Glutamatergic neuron (in vitro differentiated cells): ENCODE results near the gene C3orf70. TPM values are rescaled to one million over a fixed set of nuclear protein-coding genes. Genes with fewer than 3 reads are reported as not detected.

ENCODE experiments used
- DNase-seq: peaks from one replicate; pipeline ENCODE4 v3.0.0; 2022
- H3K27ac Mint-ChIP-seq: one replicate; pipeline ENCODE4 v1.8.0; 2020; ENCODE audit warnings: mild to moderate bottlenecking, mixed read lengths, inconsistent platforms; ENCODE audit not compliant: unreplicated experiment
- H3K27me3 Mint-ChIP-seq: one replicate; pipeline ENCODE4 v1.8.0; 2020; ENCODE audit warnings: mild to moderate bottlenecking, moderate library complexity, mixed read lengths, inconsistent platforms; ENCODE audit not compliant: unreplicated experiment
- H3K36me3 Mint-ChIP-seq: one replicate; pipeline ENCODE4 v1.8.0; 2020; ENCODE audit warnings: mild to moderate bottlenecking, mixed read lengths, inconsistent platforms; ENCODE audit not compliant: unreplicated experiment
- H3K4me1 Mint-ChIP-seq: one replicate; pipeline ENCODE4 v1.8.0; 2020; ENCODE audit warnings: mild to moderate bottlenecking, low read depth, mixed read lengths, inconsistent platforms; ENCODE audit not compliant: unreplicated experiment
- H3K4me3 Mint-ChIP-seq: one replicate; pipeline ENCODE4 v1.8.0; 2020; ENCODE audit warnings: mild to moderate bottlenecking, mixed read lengths, inconsistent platforms; ENCODE audit not compliant: unreplicated experiment
- H3K9me3 Mint-ChIP-seq: one replicate; pipeline ENCODE4 v1.8.0; 2020; ENCODE audit warnings: mild to moderate bottlenecking, moderate library complexity, mixed read lengths, inconsistent platforms; ENCODE audit not compliant: unreplicated experiment
- CTCF ChIP-seq: fragments of 200-600 bp; sonication (generic); IDR thresholded peaks from one replicate; pipeline ENCODE4 v1.5.0; 2021; ENCODE audit not compliant: partially characterized antibody, unreplicated experiment
- total RNA-seq: library from RNA; stranded (reverse); fragmentation: NEBNext Ultra II Directional; extraction: Animal tissue kit (Norgen Biotek cat#: 25700); gene quantifications from one replicate; pipeline ENCODE4 v1.2.1, GENCODE V29; 2021; ENCODE audit not compliant: unreplicated experiment

Gene C3orf70
- total RNA-seq, 1 donor from 2014 or later: 44.5 TPM

GRCh38 chr3:185030399-185030798 lies 122.5 kb downstream of the C3orf70 start:
- no peak overlapping the region for H3K4me3 Mint-ChIP-seq
- peaks cover under 1% of the 10 kb centered on the region for H3K4me1 Mint-ChIP-seq
- DNase-seq: no peak
- H3K9me3 Mint-ChIP-seq: no peaks in the 10 kb centered on the region
- H3K27ac Mint-ChIP-seq: no peak overlapping the region
- no peak for TF ChIP-seq CTCF
- no peaks in the 10 kb centered on the region for H3K27me3 Mint-ChIP-seq
- peaks cover 6% of the 10 kb centered on the region for H3K36me3 Mint-ChIP-seq

- no peak for TF ChIP-seq CTCF
- Mint-ChIP-seq H3K9me3 (no peaks in the 10 kb centered on the region), H3K4me1 (peaks cover 3% of the 10 kb centered on the region), H3K4me3 (no peak overlapping the region), H3K27ac (no peak overlapping the region), H3K27me3 (no peaks in the 10 kb centered on the region), H3K36me3 (peaks cover 6% of the 10 kb centered on the region)
- no peak for DNase-seq
These were observed 123.8 kb downstream of the C3orf70 start for GRCh38 chr3:185029086-185029485.

- TF ChIP-seq CTCF: no peak
- no peaks in the 10 kb centered on the region for H3K27me3 Mint-ChIP-seq
These were observed 124.7 kb downstream of the C3orf70 start for GRCh38 chr3:185028121-185028520.

More at GRCh38 chr3:185028121-185028520, 124.7 kb downstream of the C3orf70 start:
- Mint-ChIP-seq H3K27ac (no peak overlapping the region), H3K9me3 (no peaks in the 10 kb centered on the region), H3K36me3 (peaks cover 6% of the 10 kb centered on the region), H3K4me1 (peaks cover 3% of the 10 kb centered on the region), H3K4me3 (no peak overlapping the region)
- DNase-seq: no peak

Other genes starting within 250 kb of the C3orf70 start
- 4.9 TPM for gene EHHADH, start 101.0 kb upstream of the C3orf70 start, total RNA-seq
- gene MAP3K13, start 210.1 kb upstream of the C3orf70 start, total RNA-seq: 110 TPM